Kidney epithelial cell (primary cell): Measurements from ENCODE around the gene COLEC12. TPM values are rescaled to one million over a fixed set of nuclear protein-coding genes. Genes with fewer than 3 reads are reported as not detected.

Experiments used
- DNase-seq: peaks from one replicate; pipeline ENCODE4 v3.0.0-alpha.2; 2010; ENCODE audit warnings: low read depth
- H3K27me3 ChIP-seq: 2 replicates; pipeline ENCODE4 v1.6.0; 2011; ENCODE audit warnings: low read length; ENCODE audit not compliant: control insufficient read depth, insufficient read depth
- H3K36me3 ChIP-seq: 2 replicates; pipeline ENCODE4 v1.5.1; 2011; ENCODE audit warnings: low read length; ENCODE audit not compliant: control insufficient read depth, insufficient read depth
- H3K4me3 ChIP-seq: 2 replicates; pipeline ENCODE4 v1.5.1; 2011; ENCODE audit warnings: low read depth, mild to moderate bottlenecking, control low read depth, low read length
- CTCF ChIP-seq: IDR thresholded peaks from 2 replicates; pipeline ENCODE4 v1.5.1; 2011; ENCODE audit warnings: mild to moderate bottlenecking, moderate library complexity, low read length, control low read depth, inconsistent platforms; ENCODE audit not compliant: insufficient read depth, poor library complexity, severe bottlenecking
- total RNA-seq: library from RNA; depleted of rRNA; stranded (reverse); fragments of >200 nt; gene quantifications from 2 replicates; pipeline ENCODE4 v1.2.3, GENCODE V29; 2015

Gene COLEC12
- total RNA-seq, 1 donor from 2014 or later, result 1.2 TPM

GRCh38 chr18:369224-370015, 131.1 kb downstream of the COLEC12 start:
- Histone ChIP-seq H3K27me3 (no peaks in the 10 kb centered on the region), H3K4me3 (no peak overlapping the region), H3K36me3 (no peaks in the 10 kb centered on the region)
- DNase-seq, result no peak
- no peak for TF ChIP-seq CTCF

- no peak for DNase-seq
- TF ChIP-seq CTCF, result no peak
- no peak overlapping the region for H3K4me3 ChIP-seq
- H3K36me3 ChIP-seq, result no peaks in the 10 kb centered on the region
- no peaks in the 10 kb centered on the region for H3K27me3 ChIP-seq
Measured at GRCh38 chr18:366466-367061, 133.9 kb downstream of the COLEC12 start.

GRCh38 chr18:365651-366050, 134.8 kb downstream of the COLEC12 start:
- DNase-seq, result no peak
- TF ChIP-seq CTCF, result no peak
- Histone ChIP-seq H3K4me3 (no peak overlapping the region), H3K36me3 (no peaks in the 10 kb centered on the region), H3K27me3 (no peaks in the 10 kb centered on the region)

- Histone ChIP-seq H3K4me3 (no peak overlapping the region), H3K36me3 (no peaks in the 10 kb centered on the region), H3K27me3 (no peaks in the 10 kb centered on the region)
- no peak for TF ChIP-seq CTCF
- DNase-seq, result no peak
Measured at GRCh38 chr18:364256-364826, 136.2 kb downstream of the COLEC12 start.

- no peaks in the 10 kb centered on the region for H3K27me3 ChIP-seq
- no peak for DNase-seq
Measured at GRCh38 chr18:363301-364085, 137.0 kb downstream of the COLEC12 start.

More at GRCh38 chr18:363301-364085, 137.0 kb downstream of the COLEC12 start:
- TF ChIP-seq CTCF, result no peak
- Histone ChIP-seq H3K4me3 (no peak overlapping the region), H3K36me3 (no peaks in the 10 kb centered on the region)
